ENCODE data around the gene CCDC91. TPM values are rescaled to one million over a fixed set of nuclear protein-coding genes. Genes with fewer than 3 reads are reported as not detected.
"Not testable (repeated sequence)": the region's sequence is repeated elsewhere in the genome, so short reads cannot be mapped to it uniquely, and the experiment has no call there.

CCDC91 gene
- total RNA-seq, 4 donors from 2014 or later, result 7.2 to 37.6 (median 22.7) TPM

DNA sequence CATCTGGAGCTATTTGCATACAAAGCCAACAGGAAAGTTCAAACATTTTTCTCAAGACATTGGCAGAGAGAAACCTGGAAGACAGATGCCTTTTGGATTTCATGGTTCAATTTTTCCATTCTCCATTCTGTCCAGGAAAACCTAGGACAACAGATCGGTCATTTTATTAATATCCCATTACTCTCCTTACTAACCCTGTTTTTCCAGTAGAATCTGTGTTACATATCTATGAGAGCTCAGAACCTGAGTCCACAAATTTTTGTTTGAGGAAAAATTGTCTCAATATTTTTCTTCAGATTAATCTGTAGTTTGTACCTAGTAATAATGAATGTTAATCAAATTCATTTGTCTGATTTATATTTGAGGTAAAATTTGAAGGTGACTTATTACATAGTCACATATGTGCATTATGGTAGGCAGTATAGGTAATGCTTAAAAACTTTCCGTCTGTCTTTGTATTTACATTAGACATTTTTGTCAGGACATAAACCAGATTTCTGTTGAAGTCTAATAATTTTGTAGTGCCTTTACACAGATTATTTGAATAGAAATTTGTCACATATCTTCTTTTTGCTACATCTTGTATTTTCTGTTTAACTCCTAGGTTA, 75.3 kb downstream of the CCDC91 start:
- Histone ChIP-seq H3K27me3 (no peaks in the 10 kb centered on the region), H3K9me3 (peaks cover 0 to under 1% (median 0%) of the 10 kb centered on the region in 3 donors), H3K4me3 (no peak overlapping the region), H3K36me3 (peaks cover 0 to 8% (median 0%) of the 10 kb centered on the region in 3 donors), H3K4me1 (no peaks in the 10 kb centered on the region), H3K27ac (no peak overlapping the region)
- intact Hi-C loops (cut with DNase I), result no loop called here
- TF ChIP-seq POLR2A (IDR thresholded peaks at IDR 0.05), result no peak
- TF ChIP-seq CTCF (IDR thresholded peaks at IDR 0.05), result no peak
- DNase-seq, result no peak
- WGBS, 2 donors, result 86 to 92% methylated on average over 2 of the region's 2 CpGs

GRCh38 chr12:28267920-28268607, 77.8 kb downstream of the CCDC91 start:
- H3K4me3 ChIP-seq; H3K27ac ChIP-seq; intact Hi-C loops (cut with DNase I); H3K27me3 ChIP-seq; DNase-seq; H3K4me1 ChIP-seq: not testable (repeated sequence)
- 94 to 97% methylated on average over 5 of the region's 5 CpGs for WGBS, 2 donors
- Histone ChIP-seq H3K9me3 (peaks cover 0 to 14% (median 8%) of the 10 kb centered on the region in 3 donors), H3K36me3 (peaks cover 0 to 15% (median 0%) of the 10 kb centered on the region in 3 donors)

- TF ChIP-seq POLR2A (IDR thresholded peaks at IDR 0.05) (no peak), CTCF (IDR thresholded peaks at IDR 0.05) (no peak)
- no peak for DNase-seq
- Histone ChIP-seq H3K36me3 (peaks cover 0 to 15% (median 0%) of the 10 kb centered on the region in 3 donors), H3K4me3 (no peak overlapping the region), H3K9me3 (peaks cover 0 to 14% (median 8%) of the 10 kb centered on the region in 3 donors), H3K4me1 (no peaks in the 10 kb centered on the region), H3K27me3 (no peaks in the 10 kb centered on the region), H3K27ac (no peak overlapping the region)
- intact Hi-C loops (cut with DNase I), result no loop called here
- WGBS, 2 donors, result 81 to 100% methylated on average over 3 of the region's 3 CpGs
Observed at GRCh38 chr12:28268608-28269229, 78.5 kb downstream of the CCDC91 start.

- DNase-seq, result no peak
- Histone ChIP-seq H3K9me3 (peaks cover 0 to 14% (median 8%) of the 10 kb centered on the region in 3 donors), H3K27ac (no peak overlapping the region), H3K4me3 (no peak overlapping the region), H3K36me3 (peaks cover 0 to 15% (median 0%) of the 10 kb centered on the region in 3 donors), H3K27me3 (no peaks in the 10 kb centered on the region), H3K4me1 (no peaks in the 10 kb centered on the region)
- intact Hi-C loops (cut with DNase I), result no loop called here
- 100% methylated on average over 1 of the region's 1 CpG for WGBS, 2 donors
- TF ChIP-seq POLR2A (IDR thresholded peaks at IDR 0.05) (no peak), CTCF (IDR thresholded peaks at IDR 0.05) (no peak)
Observed at GRCh38 chr12:28269851-28270250, 79.6 kb downstream of the CCDC91 start.

- Histone ChIP-seq H3K4me1 (no peaks in the 10 kb centered on the region), H3K27me3 (no peaks in the 10 kb centered on the region), H3K4me3 (no peak overlapping the region), H3K27ac (no peak overlapping the region), H3K9me3 (no peaks in the 10 kb centered on the region), H3K36me3 (no peaks in the 10 kb centered on the region)
- TF ChIP-seq CTCF (IDR thresholded peaks at IDR 0.05), result no peak
- TF ChIP-seq POLR2A (IDR thresholded peaks at IDR 0.05), result no peak
- no peak for DNase-seq
- 88 to 92% methylated on average over 1 of the region's 1 CpG for WGBS, 2 donors
- intact Hi-C loops (cut with DNase I), result no loop called here
Observed at GRCh38 chr12:28278499-28278898, 88.2 kb downstream of the CCDC91 start.
